Fibroblast of lung (primary cell): ENCODE results near the gene RHD. TPM values are rescaled to one million over a fixed set of nuclear protein-coding genes. Genes with fewer than 3 reads are reported as not detected.
A peak's percentile ranks its signal among the peaks of the same experiment; 100 is the strongest.

Experiments used
- DNase-seq, 2 donors: peaks; one replicate each; pipeline versions ENCODE4 v3.0.0 to v3.0.0-alpha.2; 2010; ENCODE audit warnings: low read depth in 2 of 2
- H2AFZ ChIP-seq: 2 replicates; pipeline ENCODE4 v1.5.1; 2012; ENCODE audit warnings: low read length, control low read depth, inconsistent platforms
- H3K27ac ChIP-seq: 2 replicates; pipeline ENCODE4 v1.5.1; 2011; ENCODE audit warnings: low read length, control low read depth; ENCODE audit not compliant: insufficient read depth
- H3K27me3 ChIP-seq: 2 replicates; pipeline ENCODE4 v1.5.1; 2011; ENCODE audit warnings: mild to moderate bottlenecking, low read length; ENCODE audit not compliant: control insufficient read depth, insufficient read depth
- H3K36me3 ChIP-seq: 2 replicates; pipeline ENCODE4 v1.5.1; 2011; ENCODE audit warnings: low read length; ENCODE audit not compliant: control insufficient read depth, insufficient read depth
- H3K4me1 ChIP-seq: 2 replicates; pipeline ENCODE4 v1.5.1; 2011; ENCODE audit warnings: low read length; ENCODE audit not compliant: control insufficient read depth, insufficient read depth; ENCODE audit errors: extremely low read depth
- H3K4me2 ChIP-seq: 2 replicates; pipeline ENCODE4 v1.5.1; 2011; ENCODE audit warnings: low read length, control low read depth; ENCODE audit not compliant: insufficient read depth; ENCODE audit errors: extremely low read depth
- H3K4me3 ChIP-seq, 4 experiments: fragments of 200-600 bp in 1 of 4; sonication (generic) in 1 of 4; replicated peaks in 1 of 4; 2 replicates each; pipeline ENCODE4 v1.5.1; 2011 to 2016; ENCODE audit warnings: low read length in 4 of 4, low read depth in 3 of 4, mild to moderate bottlenecking in 3 of 4, control low read depth in 2 of 4, inconsistent platforms in 1 of 4, mixed read lengths in 1 of 4; ENCODE audit not compliant: insufficient read depth in 1 of 4; ENCODE audit errors: control extremely low read depth in 1 of 4
- H3K79me2 ChIP-seq: 2 replicates; pipeline ENCODE4 v1.5.1; 2012; ENCODE audit warnings: mild to moderate bottlenecking, low read length, inconsistent platforms; ENCODE audit not compliant: control insufficient read depth, insufficient read depth
- H3K9ac ChIP-seq: 2 replicates; pipeline ENCODE4 v1.5.1; 2011; ENCODE audit warnings: mild to moderate bottlenecking, low read length, control low read depth; ENCODE audit not compliant: insufficient read depth
- H3K9me3 ChIP-seq: 2 replicates; pipeline ENCODE4 v1.5.1; 2012; ENCODE audit warnings: low read depth, low read length; ENCODE audit not compliant: control insufficient read depth, insufficient read depth
- H4K20me1 ChIP-seq: 2 replicates; pipeline ENCODE4 v1.5.1; 2011; ENCODE audit warnings: low read length; ENCODE audit not compliant: control insufficient read depth, insufficient read depth; ENCODE audit errors: extremely low read depth
- CTCF ChIP-seq, 2 donors: IDR thresholded peaks in 1 of 2; conservative IDR thresholded peaks in 1 of 2; 1 replicate in 1 of 2; 2 replicates in 1 of 2; pipeline ENCODE4 v1.5.1; 2011 to 2012; ENCODE audit warnings: low read length in 2 of 2, control low read depth in 1 of 2, inconsistent platforms in 1 of 2, low read depth in 1 of 2, mild to moderate bottlenecking in 1 of 2
- EZH2 ChIP-seq: IDR thresholded peaks from 2 replicates; pipeline ENCODE4 v1.5.1; 2012; ENCODE audit warnings: low read length, control low read depth, mild to moderate bottlenecking; ENCODE audit errors: missing control alignments
- polyA plus RNA-seq, 2 donors: library from polyadenylated mRNA; depleted of rRNA in 1 of 2; stranded (reverse) in 1 of 2; unstranded in 1 of 2; fragments of >200 nt; gene quantifications; 2 replicates each; pipeline ENCODE4 v1.2.1, GENCODE V29; 2011 to 2012; ENCODE audit warnings: missing spikeins in 1 of 2
- total RNA-seq: library from RNA; depleted of rRNA; stranded (reverse); fragments of >200 nt; gene quantifications from 2 replicates; pipeline ENCODE4 v1.2.1, GENCODE V29; 2014

RHD gene
- total and polyA plus RNA-seq, 2 donors (not counting 1 experiment from before 2014, with no cell fraction given), result not detected

GRCh38 chr1:25245393-25245792 lies 26.9 kb upstream of the RHD start:
- peaks cover 43% of the 10 kb centered on the region for H3K79me2 ChIP-seq
- no peaks in the 10 kb centered on the region for H3K9me3 ChIP-seq
- TF ChIP-seq CTCF (conservative IDR thresholded peaks at IDR 0.05 in 1 of 2, IDR thresholded peaks at IDR 0.05 in 1 of 2; ENCODE audit: low read depth in 1 of 2, low read length in 2 of 2) (no peak), EZH2 (no peak)
- peaks cover 10% of the 10 kb centered on the region for H3K36me3 ChIP-seq
- H3K9ac ChIP-seq, result no peak overlapping the region
- no peak overlapping the region for H2AFZ ChIP-seq
- H3K4me1 ChIP-seq, result peaks cover 4% of the 10 kb centered on the region
- H3K4me3 ChIP-seq, result peak overlapping the region; percentile 78 to 96 (median 92)
- no peaks in the 10 kb centered on the region for H3K27me3 ChIP-seq
- no peak overlapping the region for H3K27ac ChIP-seq
- no peaks in the 10 kb centered on the region for H4K20me1 ChIP-seq
- DNase-seq, result no peak
- H3K4me2 ChIP-seq, result peak overlapping the region; percentile 83

- peaks cover 43% of the 10 kb centered on the region for H3K79me2 ChIP-seq
- H2AFZ ChIP-seq, result no peak overlapping the region
- peaks cover 7% of the 10 kb centered on the region for H3K36me3 ChIP-seq
- H4K20me1 ChIP-seq, result no peaks in the 10 kb centered on the region
- no peaks in the 10 kb centered on the region for H3K9me3 ChIP-seq
- peak overlapping the region; percentile 83 for H3K4me2 ChIP-seq
- peak; percentile 29 to 41 for DNase-seq
- no peak for TF ChIP-seq EZH2
- TF ChIP-seq CTCF (conservative IDR thresholded peaks at IDR 0.05 in 1 of 2, IDR thresholded peaks at IDR 0.05 in 1 of 2; ENCODE audit: low read depth in 1 of 2, low read length in 2 of 2), result no peak
- peak overlapping the region; percentile 97 for H3K9ac ChIP-seq
- peak overlapping the region; percentile 99 for H3K27ac ChIP-seq
- H3K27me3 ChIP-seq, result no peaks in the 10 kb centered on the region
- H3K4me3 ChIP-seq, result peak overlapping the region; percentile 78 to 96 (median 92)
- peaks cover 3% of the 10 kb centered on the region for H3K4me1 ChIP-seq
Observed at GRCh38 chr1:25245809-25246599, 26.3 kb upstream of the RHD start.

GRCh38 chr1:25246600-25247023 lies 25.7 kb upstream of the RHD start:
- no peaks in the 10 kb centered on the region for H3K9me3 ChIP-seq
- no peak for TF ChIP-seq CTCF (conservative IDR thresholded peaks at IDR 0.05 in 1 of 2, IDR thresholded peaks at IDR 0.05 in 1 of 2; ENCODE audit: low read depth in 1 of 2, low read length in 2 of 2)
- no peak for TF ChIP-seq EZH2
- H3K36me3 ChIP-seq, result peaks cover 7% of the 10 kb centered on the region
- peaks cover 43% of the 10 kb centered on the region for H3K79me2 ChIP-seq
- peak overlapping the region; percentile 78 to 96 (median 92) for H3K4me3 ChIP-seq
- H2AFZ ChIP-seq, result no peak overlapping the region
- H3K4me2 ChIP-seq, result peak overlapping the region; percentile 83
- H3K27ac ChIP-seq, result peak overlapping the region; percentile 99
- H3K27me3 ChIP-seq, result no peaks in the 10 kb centered on the region
- H3K4me1 ChIP-seq, result peaks cover 3% of the 10 kb centered on the region
- DNase-seq, result peak in 1 of 2 donors; percentile 15
- H3K9ac ChIP-seq, result peak overlapping the region; percentile 97
- no peaks in the 10 kb centered on the region for H4K20me1 ChIP-seq
